ENCODE data around the gene KRT78.

DNA sequence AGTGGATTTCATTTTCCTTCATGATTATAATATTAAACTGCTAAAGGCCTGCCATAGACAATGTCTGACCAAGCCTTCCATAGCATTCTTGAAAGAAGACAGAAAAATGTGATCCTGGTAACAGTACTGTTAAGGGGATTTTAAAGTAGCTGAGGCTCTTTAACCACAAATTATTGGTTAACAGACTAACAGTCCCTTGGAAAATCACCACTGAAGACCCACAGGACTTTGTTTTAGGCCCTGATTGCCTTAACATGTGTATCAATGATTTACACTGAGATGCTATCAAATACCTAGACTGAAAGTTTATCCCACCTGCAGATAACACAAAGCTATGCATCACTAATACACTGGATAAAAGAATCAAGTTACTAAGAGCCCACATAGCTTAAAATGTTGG, 20.6 kb downstream of the KRT78 start:
- TF ChIP-seq CEBPB (IDR thresholded peaks at IDR 0.05) (no peak), RAD21 (IDR thresholded peaks at IDR 0.05; ENCODE audit: low read depth) (no peak), TCF12 (IDR thresholded peaks at IDR 0.05; ENCODE audit: low read depth) (no peak), FOXM1 (IDR thresholded peaks at IDR 0.05; ENCODE audit: borderline replicate concordance, low read depth) (no peak), YY1 (IDR thresholded peaks at IDR 0.05; ENCODE audit: low read depth) (no peak)
- TF ChIP-seq, protein P1, sequence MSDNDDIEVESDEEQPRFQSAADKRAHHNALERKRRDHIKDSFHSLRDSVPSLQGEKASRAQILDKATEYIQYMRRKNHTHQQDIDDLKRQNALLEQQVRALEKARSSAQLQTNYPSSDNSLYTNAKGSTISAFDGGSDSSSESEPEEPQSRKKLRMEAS (IDR thresholded peaks at IDR 0.05), result no peak
- TF ChIP-seq, protein P2, sequence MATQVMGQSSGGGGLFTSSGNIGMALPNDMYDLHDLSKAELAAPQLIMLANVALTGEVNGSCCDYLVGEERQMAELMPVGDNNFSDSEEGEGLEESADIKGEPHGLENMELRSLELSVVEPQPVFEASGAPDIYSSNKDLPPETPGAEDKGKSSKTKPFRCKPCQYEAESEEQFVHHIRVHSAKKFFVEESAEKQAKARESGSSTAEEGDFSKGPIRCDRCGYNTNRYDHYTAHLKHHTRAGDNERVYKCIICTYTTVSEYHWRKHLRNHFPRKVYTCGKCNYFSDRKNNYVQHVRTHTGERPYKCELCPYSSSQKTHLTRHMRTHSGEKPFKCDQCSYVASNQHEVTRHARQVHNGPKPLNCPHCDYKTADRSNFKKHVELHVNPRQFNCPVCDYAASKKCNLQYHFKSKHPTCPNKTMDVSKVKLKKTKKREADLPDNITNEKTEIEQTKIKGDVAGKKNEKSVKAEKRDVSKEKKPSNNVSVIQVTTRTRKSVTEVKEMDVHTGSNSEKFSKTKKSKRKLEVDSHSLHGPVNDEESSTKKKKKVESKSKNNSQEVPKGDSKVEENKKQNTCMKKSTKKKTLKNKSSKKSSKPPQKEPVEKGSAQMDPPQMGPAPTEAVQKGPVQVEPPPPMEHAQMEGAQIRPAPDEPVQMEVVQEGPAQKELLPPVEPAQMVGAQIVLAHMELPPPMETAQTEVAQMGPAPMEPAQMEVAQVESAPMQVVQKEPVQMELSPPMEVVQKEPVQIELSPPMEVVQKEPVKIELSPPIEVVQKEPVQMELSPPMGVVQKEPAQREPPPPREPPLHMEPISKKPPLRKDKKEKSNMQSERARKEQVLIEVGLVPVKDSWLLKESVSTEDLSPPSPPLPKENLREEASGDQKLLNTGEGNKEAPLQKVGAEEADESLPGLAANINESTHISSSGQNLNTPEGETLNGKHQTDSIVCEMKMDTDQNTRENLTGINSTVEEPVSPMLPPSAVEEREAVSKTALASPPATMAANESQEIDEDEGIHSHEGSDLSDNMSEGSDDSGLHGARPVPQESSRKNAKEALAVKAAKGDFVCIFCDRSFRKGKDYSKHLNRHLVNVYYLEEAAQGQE (IDR thresholded peaks at IDR 0.05; ENCODE audit: low read depth), result no peak
